GM15510 (cell line): ENCODE results near the gene MACROD1.

ENCODE experiments used
- POLR2A ChIP-seq: IDR thresholded peaks from 3 replicates; pipeline ENCODE4 v1.6.1; 2011; ENCODE audit warnings: borderline replicate concordance; ENCODE audit not compliant: insufficient read length; ENCODE audit errors: extremely low read depth

The MACROD1 gene

DNA sequence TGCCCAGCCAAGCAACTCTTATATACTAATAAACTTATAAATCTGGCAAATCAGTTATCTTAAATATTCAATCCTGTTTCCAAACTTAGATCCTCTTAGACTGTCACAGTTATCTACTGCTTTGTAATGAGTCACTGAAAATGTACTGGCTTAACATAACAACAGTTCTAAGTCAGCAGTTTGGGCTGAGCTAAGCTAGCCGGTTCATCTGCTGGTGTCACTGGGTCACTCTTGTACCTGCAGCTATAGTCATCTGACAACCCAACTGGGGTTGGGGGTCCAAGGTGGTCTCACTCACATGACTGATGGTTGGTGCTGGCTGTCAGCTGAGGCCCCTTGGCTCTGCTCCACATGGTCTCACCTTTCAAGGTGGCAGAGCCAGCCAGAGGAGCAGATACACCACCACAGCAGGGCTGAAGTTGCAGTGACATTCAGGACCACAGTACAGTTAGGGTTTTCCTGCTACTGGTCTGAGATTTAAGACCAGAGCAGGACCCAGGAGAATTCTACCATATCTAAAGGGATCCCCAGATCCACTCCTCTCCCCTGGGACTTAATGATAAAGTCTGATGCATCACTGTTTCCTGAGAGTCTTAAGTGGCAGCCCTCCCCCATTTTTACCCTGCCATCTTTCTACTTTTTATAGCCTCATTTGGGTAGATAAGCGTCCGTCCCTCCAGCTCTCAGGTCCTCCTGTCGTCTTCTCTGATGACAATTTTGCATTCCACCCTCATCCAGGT is 7.9 kb upstream of the MACROD1 start:
- TF ChIP-seq POLR2A: no peak

DNA sequence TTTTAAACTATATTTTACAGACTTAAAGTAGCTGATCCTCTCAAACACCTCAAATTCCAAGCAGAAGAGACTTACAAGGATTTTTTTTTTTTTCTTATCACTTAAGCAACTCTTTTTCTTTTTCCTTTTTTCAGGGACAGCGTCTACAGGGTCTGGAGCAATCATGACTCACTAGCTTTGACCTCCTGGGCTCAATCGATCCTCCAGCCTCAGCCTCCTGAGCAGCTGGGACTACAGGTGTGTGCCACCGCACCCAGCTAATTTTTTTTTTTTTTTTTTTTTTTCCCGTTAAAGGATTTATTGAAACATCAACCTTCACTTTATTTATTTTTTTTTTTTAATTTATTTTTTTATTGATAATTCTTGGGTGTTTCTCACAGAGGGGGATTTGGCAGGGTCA is 4.5 kb upstream of the MACROD1 start:
- TF ChIP-seq POLR2A: no peak

DNA sequence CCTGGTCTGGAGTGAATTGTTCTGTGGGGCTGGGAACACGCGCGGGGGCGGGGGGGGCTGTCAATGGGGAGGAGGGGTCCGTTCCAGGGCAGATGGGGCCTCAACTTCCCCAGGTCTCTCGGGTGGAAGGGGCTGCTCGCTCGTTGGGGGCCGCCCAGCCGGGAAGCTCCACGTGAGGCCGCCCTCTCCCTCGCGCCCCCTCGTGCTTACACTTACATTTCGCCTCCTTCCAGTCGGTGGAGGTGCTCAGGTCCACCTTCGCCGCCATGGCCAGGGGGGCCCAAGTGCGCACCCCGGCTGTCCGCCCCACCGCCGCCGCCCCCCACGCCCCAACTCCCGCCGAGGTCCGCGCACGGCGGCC is 452 bp downstream of the MACROD1 start:
- no peak for TF ChIP-seq POLR2A

DNA sequence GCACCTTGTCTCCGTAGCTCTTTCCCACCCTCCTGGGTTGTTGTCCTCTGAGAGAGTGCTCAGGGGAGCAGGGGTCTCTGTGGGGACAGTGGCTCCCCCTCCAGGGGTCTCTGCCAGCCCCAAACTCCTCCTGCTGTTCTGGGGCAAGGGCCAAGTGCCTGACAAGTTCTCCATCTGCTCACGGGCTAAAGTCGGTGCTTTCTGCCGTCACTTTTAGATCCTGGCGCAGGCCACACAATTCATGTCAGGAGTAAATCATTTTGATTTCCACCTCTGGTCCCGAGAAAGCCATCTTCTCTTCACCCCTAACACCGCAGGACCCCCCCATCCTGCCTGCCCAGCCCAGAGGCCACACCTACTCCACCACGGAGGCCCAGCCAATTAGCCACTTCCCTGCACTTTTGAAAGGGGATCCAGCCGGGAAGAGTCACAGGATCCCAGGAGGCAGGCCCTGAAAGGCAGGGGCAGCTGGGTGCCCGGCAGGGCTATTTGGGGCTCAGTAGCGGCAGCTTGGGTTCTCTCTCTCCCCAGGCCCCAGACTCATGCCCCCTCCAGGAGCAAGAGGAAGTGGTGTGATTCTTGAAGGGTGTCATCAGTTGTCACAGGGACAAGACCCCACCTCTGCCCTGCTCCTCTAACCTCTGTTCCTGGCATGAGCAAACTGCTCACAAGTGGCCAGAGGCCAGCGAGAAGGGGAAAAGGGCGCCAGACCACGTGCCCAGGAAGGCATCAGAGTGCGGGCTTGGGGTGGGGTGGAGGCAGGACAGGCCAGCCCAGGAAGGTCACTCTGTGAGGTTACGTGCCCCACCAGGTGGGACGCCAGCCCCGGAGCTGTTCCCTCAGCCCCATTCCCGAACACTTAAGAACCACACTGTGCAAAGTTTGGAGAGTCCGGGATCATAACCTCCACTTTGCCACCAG is 1.3 kb downstream of the MACROD1 start:
- TF ChIP-seq POLR2A: no peak

DNA sequence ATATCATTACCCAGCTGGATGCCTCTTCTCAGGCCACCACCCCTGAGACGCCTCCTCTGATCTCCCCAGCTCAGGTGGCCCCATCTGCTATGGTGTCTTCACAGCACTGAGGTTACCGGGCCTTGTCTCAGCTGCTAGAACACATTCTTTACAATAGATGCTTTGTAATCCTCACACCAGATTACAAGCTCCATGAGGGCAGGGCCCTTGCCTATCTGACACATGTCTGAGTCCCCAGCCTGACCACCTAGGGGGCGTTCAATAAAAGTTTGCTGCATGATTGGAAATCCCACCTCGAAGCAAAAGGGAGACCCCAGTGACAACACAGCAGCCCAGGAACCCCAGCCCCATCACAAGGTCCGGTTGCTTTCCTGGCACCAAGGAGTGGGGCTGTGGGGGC is 2.0 kb downstream of the MACROD1 start:
- TF ChIP-seq POLR2A: no peak

DNA sequence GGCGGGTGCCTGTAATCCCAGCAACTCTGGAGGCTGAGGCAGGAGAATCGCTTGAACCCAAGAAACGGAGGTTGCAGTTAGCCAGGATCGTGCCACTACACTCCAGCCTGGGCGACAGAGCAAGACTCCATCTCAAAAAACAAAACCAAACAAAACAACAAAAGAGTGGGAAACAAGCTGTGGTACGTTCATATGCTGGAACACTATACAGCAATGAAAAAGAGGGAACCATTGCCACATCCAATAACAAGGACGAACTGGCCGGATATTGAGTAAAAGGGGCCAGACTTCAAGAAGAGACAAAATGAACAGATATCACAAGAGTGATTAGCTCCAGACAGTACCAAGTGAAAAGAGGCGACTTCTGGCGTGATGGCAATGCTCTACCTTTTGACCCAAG is 4.9 kb downstream of the MACROD1 start:
- TF ChIP-seq POLR2A: no peak

DNA sequence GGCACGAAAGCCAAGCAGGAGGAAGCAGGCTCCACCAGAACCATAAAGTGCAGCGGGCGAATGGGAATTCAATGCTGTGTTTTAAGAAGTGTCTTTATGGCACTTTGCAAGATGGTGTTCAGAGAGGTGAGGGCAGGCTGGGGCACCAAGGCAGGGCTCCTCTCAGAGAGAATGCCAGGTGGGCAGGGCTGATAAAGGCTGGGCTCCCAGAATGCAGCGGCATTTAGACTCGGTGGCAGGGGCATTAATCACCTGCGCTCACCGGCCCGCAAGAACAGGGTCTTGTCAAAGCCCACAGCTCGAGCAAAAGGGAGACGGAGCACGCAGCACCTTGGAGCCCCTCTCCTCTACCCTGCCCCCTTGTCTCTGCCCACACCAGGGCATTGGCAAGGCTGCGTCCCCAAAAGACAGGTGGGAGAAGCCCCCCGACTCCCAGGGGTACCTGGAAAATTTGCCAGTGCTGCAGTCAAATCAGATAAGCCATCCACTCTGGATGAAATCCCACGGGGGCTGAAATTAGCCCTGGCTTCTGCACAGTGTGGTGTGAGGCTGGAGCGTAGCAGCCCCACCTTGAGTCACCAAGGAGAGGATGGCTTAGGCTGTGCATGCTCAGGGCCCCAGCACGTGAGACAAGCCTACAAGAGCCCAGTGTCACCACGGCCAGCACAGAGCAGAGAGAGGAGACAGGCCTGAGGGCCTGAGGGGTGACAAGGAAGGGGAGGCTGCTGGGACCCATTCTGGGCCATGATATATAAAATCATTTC is 8.1 kb downstream of the MACROD1 start:
- no peak for TF ChIP-seq POLR2A

DNA sequence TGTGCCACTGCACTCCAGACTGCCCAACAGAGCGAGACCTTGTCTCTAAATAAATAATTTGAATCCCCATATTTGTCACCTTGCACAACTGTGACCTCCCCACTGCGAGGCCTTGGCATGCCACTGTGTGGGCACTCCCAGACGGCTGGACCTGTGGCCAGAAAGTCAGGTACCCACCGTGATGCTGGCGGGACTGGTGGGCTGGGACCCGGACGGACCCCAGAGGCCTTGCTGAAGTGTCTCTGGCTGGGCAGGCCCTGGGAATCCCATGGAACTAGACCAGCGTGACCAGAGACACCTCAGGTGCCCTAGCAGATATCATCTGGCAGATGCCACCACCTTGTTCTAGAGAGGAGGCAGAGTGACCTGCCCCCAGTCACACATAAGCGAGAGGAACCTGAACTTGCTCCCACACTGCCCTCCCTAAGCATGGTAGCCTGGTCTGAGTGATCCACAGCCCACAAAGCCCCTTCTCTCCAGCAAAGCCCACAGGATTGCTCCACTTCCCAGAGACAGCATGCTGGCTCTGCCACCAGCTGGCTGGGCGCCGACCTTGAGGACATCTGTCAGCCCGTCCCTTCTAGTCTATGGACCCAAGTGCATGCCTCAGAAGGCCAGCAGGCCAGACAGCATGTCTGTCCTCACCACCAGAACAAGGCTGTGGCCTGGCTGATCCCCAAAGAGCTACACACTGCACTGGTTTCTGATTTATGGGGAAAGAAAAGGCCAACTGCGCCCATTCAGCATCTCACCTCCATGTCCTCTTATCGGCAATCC is 9.5 kb downstream of the MACROD1 start:
- TF ChIP-seq POLR2A: no peak

DNA sequence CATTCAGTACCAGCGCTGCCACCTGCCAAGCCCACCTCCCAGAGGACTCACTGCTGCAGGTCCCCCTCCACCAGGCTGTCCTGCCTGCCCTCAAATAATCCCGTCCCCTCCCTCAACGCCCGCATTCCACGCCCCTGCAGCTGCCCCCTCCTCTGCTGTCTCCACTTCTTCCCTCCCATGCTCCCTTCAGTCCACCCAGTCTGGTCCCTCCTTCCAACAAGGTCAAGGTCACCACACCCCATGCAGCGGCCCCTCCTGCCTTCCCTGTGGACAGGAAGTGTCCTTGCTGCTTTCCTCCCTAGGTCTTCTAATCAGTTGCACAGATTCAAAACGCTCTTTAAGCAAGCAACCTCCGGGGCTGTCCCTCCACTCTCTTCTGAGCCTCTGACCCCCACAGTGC is 12.1 kb downstream of the MACROD1 start:
- no peak for TF ChIP-seq POLR2A

DNA sequence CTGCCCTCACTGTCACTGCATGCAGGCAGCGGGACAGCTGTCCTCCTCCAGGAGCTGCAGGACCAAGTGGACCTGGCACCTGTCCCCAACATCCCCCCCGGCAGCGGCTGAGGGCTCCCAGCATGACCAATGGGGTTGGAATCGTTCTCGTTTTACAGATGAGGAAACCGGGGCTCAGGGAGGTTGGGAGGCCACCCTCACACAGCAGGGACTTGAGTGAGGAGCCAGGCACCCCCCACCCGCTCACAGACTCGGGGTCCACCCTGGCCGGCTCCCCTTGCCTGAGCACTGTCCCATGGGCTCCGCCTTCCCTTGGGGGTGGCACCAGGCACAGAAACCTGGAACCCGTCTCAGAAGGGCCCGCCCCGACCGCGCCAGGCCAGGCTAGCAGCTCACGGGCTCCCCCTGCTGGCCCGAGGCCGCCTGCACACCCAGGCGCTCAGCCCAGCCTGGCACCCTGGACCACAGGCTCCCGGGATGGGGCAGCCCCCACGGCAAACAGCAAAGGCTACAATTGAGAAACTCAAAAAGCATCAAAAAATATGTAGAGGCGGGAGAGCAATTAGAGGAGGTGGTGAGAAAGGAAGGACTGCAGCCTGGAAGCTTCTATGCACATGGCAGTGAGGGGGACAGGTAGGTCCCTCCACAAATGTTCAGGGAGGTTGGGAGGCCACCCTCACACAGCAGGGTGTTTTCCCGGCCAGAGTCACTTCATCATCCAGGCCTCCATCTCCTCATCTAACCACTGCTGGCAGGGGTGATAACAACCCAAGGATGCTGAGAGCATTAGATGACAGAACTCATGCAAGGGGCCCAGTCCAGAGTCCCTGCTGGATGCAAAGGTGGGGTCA is 12.8 kb downstream of the MACROD1 start:
- TF ChIP-seq POLR2A: no peak

DNA sequence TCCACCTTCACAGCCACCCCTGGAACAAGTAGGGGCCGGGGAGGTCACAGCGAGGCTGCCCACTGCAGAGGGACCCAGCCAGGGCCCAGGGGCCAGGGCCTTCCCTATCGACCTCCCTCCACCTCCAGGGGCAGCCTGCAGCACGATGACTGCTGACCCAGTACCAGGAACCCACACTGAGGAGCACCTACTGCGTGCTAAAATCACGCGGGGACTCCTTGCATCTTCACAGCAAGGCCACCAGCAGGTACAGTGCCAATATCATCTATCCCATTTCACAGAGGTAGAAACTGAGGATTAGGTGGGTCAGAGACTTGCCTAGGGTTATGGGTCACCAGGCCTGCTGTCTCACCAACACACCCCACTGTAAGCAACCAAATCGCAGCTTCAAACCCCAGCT is 14.6 kb downstream of the MACROD1 start:
- no peak for TF ChIP-seq POLR2A

DNA sequence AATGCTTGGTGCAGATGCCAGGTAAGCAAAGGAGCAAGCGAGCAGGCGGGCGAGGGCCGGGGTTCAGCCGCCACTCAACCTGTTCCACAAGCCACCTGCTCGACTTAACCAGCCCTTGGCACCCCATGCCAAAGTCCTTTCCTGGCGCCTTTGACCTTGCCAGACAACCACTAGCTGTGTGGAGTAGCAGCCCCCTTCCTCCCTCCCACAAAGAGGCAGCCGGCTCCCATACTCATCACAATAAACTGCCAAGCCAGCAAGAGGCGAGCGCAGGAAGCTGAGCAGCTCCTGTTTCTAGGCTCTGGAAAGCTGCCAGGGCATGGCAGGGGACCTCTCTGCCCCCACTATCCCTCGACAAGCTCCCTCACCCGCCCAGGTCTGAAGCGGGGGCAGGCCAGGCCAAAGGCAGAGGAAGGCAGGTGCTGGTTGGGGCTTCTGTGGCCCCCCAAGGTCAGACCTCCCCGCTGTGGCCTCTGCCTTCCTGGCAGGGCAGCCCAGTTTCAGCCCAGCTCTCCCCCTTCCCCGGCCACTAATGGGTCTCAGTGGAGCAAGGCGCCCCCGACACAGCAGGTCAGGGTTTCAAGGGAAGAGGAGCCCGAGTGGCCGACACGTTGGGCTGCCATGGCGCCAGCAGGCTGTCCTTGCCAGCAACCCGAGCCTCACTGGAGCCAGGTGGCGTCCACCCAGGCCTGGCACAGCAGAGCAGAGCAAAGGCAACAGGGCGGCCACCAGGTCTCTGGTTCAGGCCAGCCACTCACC is 15.3 kb downstream of the MACROD1 start:
- no peak for TF ChIP-seq POLR2A

DNA sequence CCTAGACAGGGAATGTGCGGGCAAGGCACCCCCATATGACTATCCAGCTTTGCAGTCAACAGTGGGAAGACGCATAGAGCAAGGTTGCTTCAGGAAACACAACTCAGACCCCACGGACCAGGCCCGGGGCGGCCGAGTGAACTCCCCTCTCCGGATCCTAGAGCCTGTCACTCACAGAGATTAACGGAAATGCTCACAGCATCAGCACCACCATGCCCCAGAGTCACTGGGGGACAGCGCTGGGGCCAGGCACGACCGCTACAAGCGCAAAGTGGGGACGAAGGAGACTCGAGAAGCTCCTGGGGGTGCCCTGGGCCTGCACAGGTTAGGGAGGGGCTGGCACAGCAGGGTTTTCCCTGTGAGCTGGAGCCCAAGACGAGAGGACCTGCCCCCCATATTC is 15.9 kb downstream of the MACROD1 start:
- TF ChIP-seq POLR2A: no peak
